Measurements from ENCODE around the gene C1orf210. TPM values are rescaled to one million over a fixed set of nuclear protein-coding genes. Genes with fewer than 3 reads are reported as not detected.

The C1orf210 gene
- total and polyA plus RNA-seq, 12 donors, result not detected

GRCh38 chr1:43288785-43289706 lies 3.7 kb upstream of the C1orf210 start:
- no peaks in the 10 kb centered on the region for H3K9me3 ChIP-seq (replicated peaks in 1 of 3)
- no peak for TF ChIP-seq POLR2A (IDR thresholded peaks at IDR 0.05)
- no peak for TF ChIP-seq CTCF (IDR thresholded peaks at IDR 0.05)
- 53 to 70% (median 65%) methylated on average over 12 of the region's 12 CpGs for WGBS, 4 donors
- H3K4me1 ChIP-seq (replicated peaks in 1 of 2), result peaks cover 0 to 10% of the 10 kb centered on the region in 2 donors
- no peak overlapping the region for H3K27ac ChIP-seq
- DNase-seq, result peak in 2 of 7 donors; percentile 10 to 43
- intact Hi-C loops (cut with DNase I), result no loop called here
- no peaks in the 10 kb centered on the region for H3K27me3 ChIP-seq
- no peaks in the 10 kb centered on the region for H3K36me3 ChIP-seq (replicated peaks in 1 of 2)
- no peak overlapping the region for H3K4me3 ChIP-seq

GRCh38 chr1:43288058-43288784 lies 2.8 kb upstream of the C1orf210 start:
- TF ChIP-seq CTCF (IDR thresholded peaks at IDR 0.05) (no peak), POLR2A (IDR thresholded peaks at IDR 0.05) (no peak)
- peaks cover 0 to 10% of the 10 kb centered on the region in 2 donors for H3K4me1 ChIP-seq (replicated peaks in 1 of 2)
- no peak for DNase-seq
- H3K4me3 ChIP-seq, result no peak overlapping the region
- intact Hi-C loops (cut with DNase I), result no loop called here
- H3K36me3 ChIP-seq (replicated peaks in 1 of 2), result no peaks in the 10 kb centered on the region
- no peak overlapping the region for H3K27ac ChIP-seq
- no peaks in the 10 kb centered on the region for H3K9me3 ChIP-seq (replicated peaks in 1 of 3)
- no peaks in the 10 kb centered on the region for H3K27me3 ChIP-seq
- 93 to 95% (median 94%) methylated on average over 7 to 9 of the region's 9 CpGs for WGBS, 4 donors

DNA sequence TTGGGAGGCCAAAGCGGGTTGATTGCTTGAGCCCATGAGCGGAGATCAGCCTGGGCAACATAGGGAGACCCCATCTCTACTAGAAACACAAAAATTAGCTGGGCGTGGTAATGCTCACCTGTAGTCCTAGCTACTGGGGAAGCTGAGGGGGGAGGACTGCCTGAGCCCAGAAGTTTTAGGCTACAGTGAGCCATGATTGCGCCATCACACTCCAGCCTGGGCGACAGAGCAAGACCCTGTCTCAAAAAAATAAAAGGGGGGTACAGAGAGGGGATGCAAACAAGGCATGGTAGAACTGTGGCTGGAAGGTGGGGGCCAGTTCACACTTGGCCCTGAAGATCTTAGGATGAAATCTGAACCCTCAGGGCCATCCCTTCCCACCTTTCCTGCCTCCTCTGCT lies 1.2 kb upstream of the C1orf210 start:
- Histone ChIP-seq H3K4me3 (no peak overlapping the region), H3K9me3 (replicated peaks in 1 of 3) (no peaks in the 10 kb centered on the region), H3K36me3 (replicated peaks in 1 of 2) (no peaks in the 10 kb centered on the region), H3K27me3 (no peaks in the 10 kb centered on the region), H3K27ac (no peak overlapping the region), H3K4me1 (replicated peaks in 1 of 2) (peaks cover 0 to 10% of the 10 kb centered on the region in 2 donors)
- 90 to 97% (median 94%) methylated on average over 5 of the region's 5 CpGs for WGBS, 4 donors
- DNase-seq, result no peak
- no peak for TF ChIP-seq POLR2A (IDR thresholded peaks at IDR 0.05)
- no peak for TF ChIP-seq CTCF (IDR thresholded peaks at IDR 0.05)
- intact Hi-C loops (cut with DNase I), result no loop called here

- Histone ChIP-seq H3K27me3 (no peaks in the 10 kb centered on the region), H3K27ac (no peak overlapping the region), H3K36me3 (replicated peaks in 1 of 2) (no peaks in the 10 kb centered on the region), H3K9me3 (replicated peaks in 1 of 3) (no peaks in the 10 kb centered on the region), H3K4me3 (no peak overlapping the region), H3K4me1 (replicated peaks in 1 of 2) (peaks cover 0 to 10% of the 10 kb centered on the region in 2 donors)
- DNase-seq, result no peak
- intact Hi-C loops (cut with DNase I), result no loop called here
- no peak for TF ChIP-seq CTCF (IDR thresholded peaks at IDR 0.05)
- WGBS, 4 donors, result 95 to 97% (median 96%) methylated on average over 11 of the region's 11 CpGs
These were observed 734 bp upstream of the C1orf210 start for GRCh38 chr1:43286115-43286514.

Data from adrenal gland (tissue), 12 donors.